GM13977 (cell line): ENCODE data around the gene NXPH2.

Experiments used
- DNase-seq: peaks from one replicate; pipeline ENCODE4 v3.0.0; 2012; ENCODE audit warnings: low spot score
- in situ Hi-C: fragments of 300-500 bp; cut with MboI; formaldehyde crosslinking; loops from one replicate; pipeline ENCODE4 v1.12.0; 2022; ENCODE audit warnings: low sequenced_read_pairs, low pct_unique_long_range_greater_than_20kb, mixed read lengths, inconsistent platforms; ENCODE audit not compliant: unreplicated experiment
- TF ChIP-seq, protein P1 (sequence below): IDR thresholded peaks from 2 replicates; pipeline ENCODE4 v1.5.1; 2012; ENCODE audit warnings: mild to moderate bottlenecking, control low read depth; ENCODE audit not compliant: insufficient read depth; ENCODE audit errors: extremely low read depth, missing control alignments

Gene NXPH2

DNA sequence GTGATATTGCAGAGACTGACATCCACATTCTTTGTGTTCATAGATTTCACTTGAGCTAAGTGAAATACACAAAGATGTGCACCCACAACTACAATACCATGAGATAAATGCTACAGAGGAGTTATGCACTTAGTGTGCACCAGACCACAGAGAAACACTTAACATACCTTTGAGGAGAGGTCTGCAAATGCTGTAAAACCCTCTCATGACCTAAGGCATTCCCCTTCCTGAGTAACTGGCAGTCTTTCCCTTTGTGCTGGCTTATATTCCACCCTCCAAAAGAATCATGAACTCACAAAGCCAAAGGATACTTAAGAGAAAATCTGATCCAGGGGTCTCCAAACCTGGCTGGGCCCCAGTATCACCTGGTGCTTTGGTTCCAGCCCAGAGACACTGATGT, 16.2 kb downstream of the NXPH2 start:
- no peak for DNase-seq
- in situ Hi-C loops = no loop called here
- TF ChIP-seq, protein P1, sequence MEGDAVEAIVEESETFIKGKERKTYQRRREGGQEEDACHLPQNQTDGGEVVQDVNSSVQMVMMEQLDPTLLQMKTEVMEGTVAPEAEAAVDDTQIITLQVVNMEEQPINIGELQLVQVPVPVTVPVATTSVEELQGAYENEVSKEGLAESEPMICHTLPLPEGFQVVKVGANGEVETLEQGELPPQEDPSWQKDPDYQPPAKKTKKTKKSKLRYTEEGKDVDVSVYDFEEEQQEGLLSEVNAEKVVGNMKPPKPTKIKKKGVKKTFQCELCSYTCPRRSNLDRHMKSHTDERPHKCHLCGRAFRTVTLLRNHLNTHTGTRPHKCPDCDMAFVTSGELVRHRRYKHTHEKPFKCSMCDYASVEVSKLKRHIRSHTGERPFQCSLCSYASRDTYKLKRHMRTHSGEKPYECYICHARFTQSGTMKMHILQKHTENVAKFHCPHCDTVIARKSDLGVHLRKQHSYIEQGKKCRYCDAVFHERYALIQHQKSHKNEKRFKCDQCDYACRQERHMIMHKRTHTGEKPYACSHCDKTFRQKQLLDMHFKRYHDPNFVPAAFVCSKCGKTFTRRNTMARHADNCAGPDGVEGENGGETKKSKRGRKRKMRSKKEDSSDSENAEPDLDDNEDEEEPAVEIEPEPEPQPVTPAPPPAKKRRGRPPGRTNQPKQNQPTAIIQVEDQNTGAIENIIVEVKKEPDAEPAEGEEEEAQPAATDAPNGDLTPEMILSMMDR = no peak

DNA sequence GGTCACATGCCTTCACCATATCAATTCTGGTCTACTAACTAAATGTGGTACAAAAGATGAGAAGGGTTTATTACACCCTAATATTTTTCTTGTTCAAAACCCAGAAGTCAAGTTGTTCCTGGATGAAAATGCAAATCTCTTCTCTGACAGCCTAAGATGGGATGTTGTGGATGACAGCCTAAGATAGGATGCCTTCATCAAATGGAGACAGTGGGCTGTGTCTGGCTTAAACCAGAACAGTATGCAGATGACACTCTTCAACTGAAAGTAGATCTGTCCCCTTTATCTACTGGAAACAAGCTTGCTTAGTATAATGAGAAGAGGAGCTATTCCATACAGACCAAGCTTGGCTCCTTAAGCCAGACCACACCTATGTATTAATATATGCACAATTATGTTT, 17.7 kb downstream of the NXPH2 start:
- TF ChIP-seq, protein P1 = no peak
- in situ Hi-C loops = no loop called here
- DNase-seq = no peak

DNA sequence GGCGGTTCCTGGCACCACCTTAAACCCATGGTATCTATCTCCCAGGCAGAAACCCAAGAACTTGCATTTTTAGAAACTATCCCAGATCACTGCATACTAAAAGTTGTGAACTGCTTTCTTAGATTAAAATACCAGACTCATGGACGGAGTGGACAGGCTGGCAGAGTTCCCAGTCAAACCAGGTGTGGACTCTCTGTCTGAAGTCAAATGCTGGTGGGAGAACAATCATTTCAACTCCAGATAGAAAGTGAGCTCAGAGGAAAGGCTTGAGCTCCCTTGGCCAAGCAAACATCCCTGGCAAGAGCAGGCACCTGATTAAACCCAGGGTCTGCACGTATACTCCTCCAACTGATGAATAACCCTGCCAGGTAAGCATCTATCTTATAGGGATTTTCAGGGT, 19.5 kb downstream of the NXPH2 start:
- TF ChIP-seq, protein P1 = no peak
- DNase-seq = no peak

DNA sequence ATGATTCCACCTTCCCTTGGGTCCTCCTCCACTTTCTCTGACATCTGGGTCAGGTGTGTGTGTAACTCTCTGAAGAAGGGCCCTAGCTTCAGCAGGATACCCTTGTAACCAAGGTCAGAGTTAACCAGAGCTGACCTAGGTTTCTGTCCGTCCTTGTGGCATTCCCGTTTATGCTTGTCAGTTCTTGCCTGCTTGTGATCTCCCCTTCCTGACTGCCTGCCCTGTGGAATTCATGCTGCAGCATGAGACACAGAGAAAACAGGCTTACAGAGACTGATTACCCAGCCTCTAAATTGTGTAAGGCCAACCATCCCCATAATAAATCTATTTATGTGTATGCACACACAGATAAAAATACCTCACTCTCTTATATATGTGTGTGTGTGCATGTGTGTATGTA, 22.8 kb downstream of the NXPH2 start:
- DNase-seq = no peak
- TF ChIP-seq, protein P1 = no peak
- in situ Hi-C loops = no loop called here

More for the DNA sequence above, 19.5 kb downstream of the NXPH2 start:
- in situ Hi-C loops = no loop called here

DNA sequence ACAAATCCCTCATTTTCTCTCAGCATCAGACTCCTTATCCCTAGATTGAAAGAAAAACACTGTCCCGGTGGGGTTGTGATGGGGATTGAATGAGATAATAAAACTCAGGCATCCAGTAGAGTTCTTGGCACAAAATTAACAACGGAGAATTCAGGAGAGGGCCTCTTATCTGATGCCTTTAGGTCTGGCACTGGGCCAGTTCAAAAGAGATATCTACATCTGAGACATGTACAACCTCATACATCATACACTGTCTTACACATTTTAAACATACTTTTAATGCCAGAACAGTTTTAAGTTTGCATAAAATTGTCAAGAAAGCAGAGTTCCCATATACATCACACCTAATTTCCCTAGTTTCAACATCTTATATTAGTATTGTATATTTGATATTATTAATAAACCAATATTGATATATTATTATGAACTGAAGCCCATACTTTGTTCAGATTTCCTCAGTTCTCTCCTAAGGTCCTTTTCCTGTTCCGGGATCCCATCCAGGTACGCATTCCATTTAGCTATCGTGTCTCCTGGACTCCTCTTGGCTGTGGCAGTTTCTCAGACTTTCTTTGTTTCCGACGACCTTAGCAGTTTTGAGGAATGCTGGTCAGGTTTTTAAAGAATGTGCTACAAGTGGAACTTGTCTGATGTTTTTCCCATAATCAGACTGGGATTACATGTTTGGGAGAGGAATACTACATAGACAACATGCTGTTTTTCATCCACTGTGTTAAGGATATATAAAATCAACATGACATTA, 27.8 kb downstream of the NXPH2 start:
- TF ChIP-seq, protein P1 = no peak
- DNase-seq = no peak
- in situ Hi-C loops = no loop called here

DNA sequence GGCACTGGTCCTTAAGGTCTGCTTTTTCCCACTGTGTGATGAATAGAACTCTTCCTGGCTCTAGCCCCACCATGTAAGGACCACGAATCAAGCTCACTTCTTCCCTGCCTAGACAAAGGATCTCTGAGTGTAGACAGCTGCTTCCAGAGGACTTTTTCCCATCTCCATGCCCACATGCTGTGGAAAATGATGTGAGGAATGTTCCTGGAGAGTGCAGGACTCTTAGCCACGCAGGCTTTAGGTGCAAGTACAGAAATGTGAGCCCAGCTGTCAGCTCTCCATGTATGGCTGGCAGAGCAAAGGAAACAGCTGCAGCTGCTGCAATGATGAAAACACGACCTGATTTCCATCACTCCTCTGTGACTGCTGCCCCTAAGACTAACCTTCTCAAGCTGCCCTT, 35.5 kb downstream of the NXPH2 start:
- in situ Hi-C loops = no loop called here
- no peak for DNase-seq
- TF ChIP-seq, protein P1 = no peak
